ENCODE results near the gene PDZRN3.

- TF ChIP-seq ZFX (IDR thresholded peaks at IDR 0.05) = no peak
- no peak for TF ChIP-seq CTCF (conservative IDR thresholded peaks at IDR 0.05)
These were observed 14.2 kb downstream of the PDZRN3 start for GRCh38 chr3:73610493-73610892.
